SU-DHL-6 (cell line): ENCODE measurements around the gene CHIT1.

Experiments used
- H2AFZ ChIP-seq: fragments of 200-600 bp; sonication (generic); 2 replicates; pipeline ENCODE4 v1.6.1; 2014; ENCODE audit warnings: low read depth, mild to moderate bottlenecking, moderate library complexity, mixed read lengths, antibody characterized with exemption, low read length; ENCODE audit not compliant: severe bottlenecking
- H3F3A ChIP-seq: fragments of 200-600 bp; shearing (Covaris generic); 2 replicates; pipeline ENCODE4 v1.6.0; 2016; ENCODE audit warnings: antibody characterized with exemption, mild to moderate bottlenecking; ENCODE audit not compliant: insufficient read depth
- H3K27ac ChIP-seq: fragments of 200-600 bp; sonication (generic); 2 replicates; pipeline ENCODE4 v1.5.1; 2016; ENCODE audit warnings: low read depth, mild to moderate bottlenecking, low read length, moderate library complexity, mixed read lengths
- H3K27me3 ChIP-seq: fragments of 200-600 bp; sonication (generic), shearing (Covaris generic); 2 replicates; pipeline ENCODE4 v1.6.0; 2014; ENCODE audit warnings: mild to moderate bottlenecking, low read length
- H3K36me3 ChIP-seq: fragments of 200-600 bp; sonication (generic); 2 replicates; pipeline ENCODE4 v1.6.1; 2014; ENCODE audit warnings: mild to moderate bottlenecking, low read length, mixed read lengths
- H3K4me2 ChIP-seq: fragments of 300-600, 200-600 bp; shearing (Covaris generic), sonication (generic); 2 replicates; pipeline ENCODE4 v1.6.0; 2014; ENCODE audit warnings: low read length, low read depth, mild to moderate bottlenecking; ENCODE audit not compliant: poor library complexity, severe bottlenecking
- H3K4me3 ChIP-seq: fragments of 200-600 bp; sonication (generic); 2 replicates; pipeline ENCODE4 v1.5.1; 2014; ENCODE audit warnings: antibody characterized with exemption, low read length, mild to moderate bottlenecking, mixed read lengths; ENCODE audit not compliant: insufficient read depth, poor library complexity, severe bottlenecking
- H3K79me2 ChIP-seq: fragments of 200-600 bp; sonication (generic); 2 replicates; pipeline ENCODE4 v1.6.1; 2014; ENCODE audit warnings: mild to moderate bottlenecking, low read length, moderate library complexity; ENCODE audit not compliant: insufficient read depth
- H3K9ac ChIP-seq: fragments of 200-600 bp; sonication (generic); 2 replicates; pipeline ENCODE4 v1.7.0; 2014; ENCODE audit warnings: mild to moderate bottlenecking, low read length
- H3K9me2 ChIP-seq: fragments of 200-600 bp; sonication (generic); replicated peaks from 2 replicates; pipeline ENCODE4 v1.6.1; 2014; ENCODE audit warnings: low read length; ENCODE audit not compliant: insufficient read depth
- H3K9me3 ChIP-seq: fragments of 200-600 bp; sonication (generic); 2 replicates; pipeline ENCODE4 v1.6.1; 2014; ENCODE audit warnings: low read length, mixed read lengths; ENCODE audit not compliant: insufficient read depth
- H4K20me1 ChIP-seq: fragments of 200-600 bp; sonication (generic); 2 replicates; pipeline ENCODE4 v1.6.1; 2014; ENCODE audit warnings: low read depth, mild to moderate bottlenecking, antibody characterized with exemption, low read length, moderate library complexity, mixed read lengths
- EZH2phosphoT487 ChIP-seq: fragments of 200-600 bp; sonication (generic), shearing (Covaris generic); conservative IDR thresholded peaks from 2 replicates; pipeline ENCODE4 v1.6.1; 2018; ENCODE audit warnings: mild to moderate bottlenecking, antibody characterized with exemption, low read length, moderate library complexity, mixed read lengths
- TF ChIP-seq, protein P1 (sequence below): fragments of 200-600 bp; sonication (generic); IDR thresholded peaks from one replicate; pipeline ENCODE4 v1.5.1; 2017; ENCODE audit warnings: antibody characterized with exemption, mild to moderate bottlenecking, low read length, moderate library complexity; ENCODE audit not compliant: insufficient read depth, poor library complexity, severe bottlenecking

Gene CHIT1

DNA sequence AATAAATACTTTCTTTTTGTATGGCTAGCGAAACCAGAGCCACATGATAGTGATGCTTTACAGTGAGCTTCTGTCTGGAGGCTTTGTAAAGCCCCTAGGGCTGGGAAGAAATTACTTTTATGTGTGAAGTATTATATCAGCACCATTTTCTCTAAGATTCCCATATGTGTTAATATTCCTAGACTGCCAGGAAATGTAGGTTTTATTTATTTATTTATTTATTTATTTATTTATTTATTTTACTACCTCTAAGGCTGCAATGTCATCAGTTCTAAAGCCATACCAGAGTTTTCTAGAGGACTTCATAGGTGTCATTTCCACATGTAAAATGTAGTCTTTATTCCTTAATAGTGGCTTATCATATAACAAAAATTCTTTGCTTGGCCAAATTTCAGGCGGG lies 38.5 kb downstream of the CHIT1 start:
- Histone ChIP-seq H3K27me3 (no peaks in the 10 kb centered on the region), H3K79me2 (no peaks in the 10 kb centered on the region), H3K36me3 (no peaks in the 10 kb centered on the region), H3K9me3 (no peaks in the 10 kb centered on the region), H3K4me2 (no peak overlapping the region), H2AFZ (no peak overlapping the region), H4K20me1 (no peaks in the 10 kb centered on the region), H3F3A (no peaks in the 10 kb centered on the region), H3K4me3 (no peak overlapping the region), H3K9me2 (no peaks in the 10 kb centered on the region), H3K9ac (no peak overlapping the region), H3K27ac (no peak overlapping the region)
- TF ChIP-seq EZH2phosphoT487, result no peak
- TF ChIP-seq, protein P1, sequence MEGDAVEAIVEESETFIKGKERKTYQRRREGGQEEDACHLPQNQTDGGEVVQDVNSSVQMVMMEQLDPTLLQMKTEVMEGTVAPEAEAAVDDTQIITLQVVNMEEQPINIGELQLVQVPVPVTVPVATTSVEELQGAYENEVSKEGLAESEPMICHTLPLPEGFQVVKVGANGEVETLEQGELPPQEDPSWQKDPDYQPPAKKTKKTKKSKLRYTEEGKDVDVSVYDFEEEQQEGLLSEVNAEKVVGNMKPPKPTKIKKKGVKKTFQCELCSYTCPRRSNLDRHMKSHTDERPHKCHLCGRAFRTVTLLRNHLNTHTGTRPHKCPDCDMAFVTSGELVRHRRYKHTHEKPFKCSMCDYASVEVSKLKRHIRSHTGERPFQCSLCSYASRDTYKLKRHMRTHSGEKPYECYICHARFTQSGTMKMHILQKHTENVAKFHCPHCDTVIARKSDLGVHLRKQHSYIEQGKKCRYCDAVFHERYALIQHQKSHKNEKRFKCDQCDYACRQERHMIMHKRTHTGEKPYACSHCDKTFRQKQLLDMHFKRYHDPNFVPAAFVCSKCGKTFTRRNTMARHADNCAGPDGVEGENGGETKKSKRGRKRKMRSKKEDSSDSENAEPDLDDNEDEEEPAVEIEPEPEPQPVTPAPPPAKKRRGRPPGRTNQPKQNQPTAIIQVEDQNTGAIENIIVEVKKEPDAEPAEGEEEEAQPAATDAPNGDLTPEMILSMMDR, result no peak

DNA sequence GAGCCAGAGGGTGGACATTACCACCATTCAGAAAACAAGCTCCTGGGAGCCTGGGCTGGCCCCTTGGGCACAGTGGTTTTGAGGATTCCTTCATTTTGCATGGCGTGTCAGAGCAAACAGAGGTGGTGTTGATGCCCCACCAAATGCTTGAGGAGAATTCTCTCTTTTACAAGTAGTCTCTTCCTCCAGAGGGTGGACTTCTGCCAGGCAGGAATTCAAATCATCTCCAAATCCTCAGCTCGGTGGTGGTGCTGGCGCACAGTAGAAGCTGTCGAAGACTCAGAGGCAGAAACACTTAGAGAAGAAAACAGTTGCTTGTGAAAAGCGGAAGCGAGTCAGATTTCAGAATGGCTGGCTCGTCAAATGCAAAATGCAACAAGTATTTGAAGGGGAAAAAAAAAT lies 39.5 kb downstream of the CHIT1 start:
- Histone ChIP-seq H3K27ac (no peak overlapping the region), H3K9ac (no peak overlapping the region), H3K9me2 (no peaks in the 10 kb centered on the region), H3F3A (no peaks in the 10 kb centered on the region), H3K27me3 (no peaks in the 10 kb centered on the region), H2AFZ (no peak overlapping the region), H3K4me3 (no peak overlapping the region), H3K4me2 (no peak overlapping the region), H3K9me3 (no peaks in the 10 kb centered on the region), H4K20me1 (no peaks in the 10 kb centered on the region), H3K79me2 (no peaks in the 10 kb centered on the region), H3K36me3 (no peaks in the 10 kb centered on the region)
- TF ChIP-seq EZH2phosphoT487, result no peak
- TF ChIP-seq, protein P1, result no peak

DNA sequence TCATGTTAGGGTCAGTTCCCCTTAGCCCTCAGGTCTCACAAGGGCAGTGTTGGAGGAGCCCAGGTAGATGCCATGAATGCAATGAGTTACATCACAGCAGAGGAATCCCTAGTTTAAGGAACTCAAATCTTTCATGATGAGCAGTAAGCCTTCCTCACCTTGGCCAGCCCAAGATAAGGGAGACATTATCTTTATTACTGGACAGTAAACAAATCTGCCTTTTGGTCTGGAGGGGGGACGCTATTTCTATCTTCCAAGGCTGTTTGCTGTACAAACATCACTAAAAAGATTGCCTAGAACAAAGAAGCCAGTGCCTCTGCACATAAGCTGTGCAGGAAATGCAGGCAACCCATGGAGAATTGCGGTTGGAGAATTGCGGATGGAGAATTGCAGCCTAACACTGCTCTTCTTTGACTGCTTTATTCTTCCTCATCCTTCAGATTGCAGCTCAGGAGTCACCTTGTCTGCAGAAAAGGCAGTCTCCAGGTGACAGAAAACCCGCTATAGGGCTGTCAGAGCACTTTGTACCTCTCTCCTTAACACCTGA lies 40.7 kb downstream of the CHIT1 start:
- no peaks in the 10 kb centered on the region for H3K36me3 ChIP-seq
- H3K9me2 ChIP-seq, result no peaks in the 10 kb centered on the region
- no peaks in the 10 kb centered on the region for H3F3A ChIP-seq
- H4K20me1 ChIP-seq, result no peaks in the 10 kb centered on the region
- no peak overlapping the region for H3K4me2 ChIP-seq
- H3K4me3 ChIP-seq, result no peak overlapping the region
- H3K27me3 ChIP-seq, result no peaks in the 10 kb centered on the region
- H2AFZ ChIP-seq, result no peak overlapping the region
- no peak for TF ChIP-seq EZH2phosphoT487
- TF ChIP-seq, protein P1, result no peak
- H3K9ac ChIP-seq, result no peak overlapping the region
- no peaks in the 10 kb centered on the region for H3K9me3 ChIP-seq
- no peak overlapping the region for H3K27ac ChIP-seq
- no peaks in the 10 kb centered on the region for H3K79me2 ChIP-seq
